Panc1 (cell line): ENCODE measurements around the gene MCF2L. TPM values are rescaled to one million over a fixed set of nuclear protein-coding genes. Genes with fewer than 3 reads are reported as not detected.

ENCODE experiments used
- ATAC-seq: fragments of 200-7000 bp; cut with Tn5 transposase; 2 replicates; pipeline ENCODE4 v1.9.1; 2020; ENCODE audit warnings: mild to moderate bottlenecking, moderate library complexity
- BruUV-seq: library from RNA; stranded (reverse); fragments of 400-500 nt; replicated peaks from 2 replicates; lab custom pipeline; 2021; lab: Mats Ljungman, UMichigan
- CTCF ChIA-PET: fragments of 300-600 bp; sonication (Branson Sonifier 250); formaldehyde crosslinking; loops from one replicate; lab custom pipeline; 2022; ENCODE audit warnings: antibody characterized with exemption; lab: Charles Lee
- POLR2A ChIA-PET: fragments of 300-600 bp; sonication (Branson Sonifier 250); formaldehyde crosslinking; loops from one replicate; lab custom pipeline; 2022; ENCODE audit warnings: antibody characterized with exemption; lab: Charles Lee
- DNase-seq: peaks from one replicate; pipeline ENCODE4 v3.0.0-alpha.2; 2010; ENCODE audit warnings: low read depth, low spot score
- H3K27ac ChIP-seq: 2 replicates; pipeline ENCODE4 v1.5.1; 2011; ENCODE audit warnings: mild to moderate bottlenecking, low read length, inconsistent platforms
- H3K27me3 ChIP-seq: fragments of 200-500 bp; sonication (Bioruptor generic); 2 replicates; pipeline ENCODE4 v1.6.0; 2014; ENCODE audit warnings: low read length, inconsistent platforms; ENCODE audit not compliant: control insufficient read depth, insufficient read depth
- H3K36me3 ChIP-seq: fragments of 200-500 bp; sonication (Bioruptor generic); 2 replicates; pipeline ENCODE4 v1.5.1; 2014; ENCODE audit warnings: inconsistent platforms, mild to moderate bottlenecking, low read length, moderate library complexity; ENCODE audit not compliant: control insufficient read depth, insufficient read depth
- H3K4me1 ChIP-seq: 2 replicates; pipeline ENCODE4 v1.5.1; 2011; ENCODE audit warnings: inconsistent platforms, mild to moderate bottlenecking, low read length, moderate library complexity; ENCODE audit not compliant: control insufficient read depth, insufficient read depth
- H3K4me3 ChIP-seq, 2 experiments: 2 replicates each; pipeline ENCODE4 v1.5.1; 2011 to 2012; ENCODE audit warnings: low read depth in 2 of 2, low read length in 2 of 2, mild to moderate bottlenecking in 2 of 2, inconsistent platforms in 1 of 2, moderate library complexity in 1 of 2
- H3K9me3 ChIP-seq: fragments of 200-500 bp; sonication (Bioruptor generic); 2 replicates; pipeline ENCODE4 v1.5.1; 2014; ENCODE audit warnings: low read depth, mild to moderate bottlenecking, inconsistent platforms, low read length, moderate library complexity; ENCODE audit not compliant: control insufficient read depth, insufficient read depth
- CTCF ChIP-seq: fragments of 450-650 bp; IDR thresholded peaks from 2 replicates; pipeline ENCODE4 v1.5.1; 2017; ENCODE audit warnings: mild to moderate bottlenecking
- POLR2AphosphoS5 ChIP-seq: IDR thresholded peaks from 2 replicates; pipeline ENCODE4 v1.6.1; 2012; ENCODE audit warnings: mild to moderate bottlenecking, low read depth, low read length, moderate library complexity
- REST ChIP-seq, 2 experiments: IDR thresholded peaks; 2 replicates each; pipeline ENCODE4 v1.6.1; 2011 to 2012; ENCODE audit warnings: low read depth in 2 of 2, control low read depth in 1 of 2, low read length in 1 of 2, mild to moderate bottlenecking in 1 of 2, moderate library complexity in 1 of 2; ENCODE audit not compliant: insufficient read depth in 1 of 2
- SIN3A ChIP-seq: IDR thresholded peaks from 2 replicates; pipeline ENCODE4 v1.6.1; 2012; ENCODE audit warnings: low read depth, mild to moderate bottlenecking, low read length, moderate library complexity, borderline replicate concordance; ENCODE audit not compliant: insufficient read depth
- TCF7L2 ChIP-seq: IDR thresholded peaks from 2 replicates; pipeline ENCODE4 v1.6.1; 2011; ENCODE audit warnings: mild to moderate bottlenecking, low read depth, low read length, inconsistent platforms
- in situ Hi-C: cut with HindIII; loops from 2 replicates; pipeline ENCODE4 v1.10.0; 2016; ENCODE audit warnings: low sequenced_read_pairs, low pct_unique_long_range_greater_than_20kb
- intact Hi-C: fragments of 100-400 bp; cut with micrococcal nuclease; formaldehyde crosslinking; loops from one replicate; pipeline ENCODE4 v1.10.0; 2022; ENCODE audit not compliant: unreplicated experiment
- total RNA-seq: library from RNA; stranded (reverse); gene quantifications from one replicate; pipeline ENCODE4 v1.2.1, GENCODE V29; 2021; ENCODE audit not compliant: unreplicated experiment

MCF2L gene
- total RNA-seq, 1 experiment from 2014 or later, result 0.57 TPM

DNA sequence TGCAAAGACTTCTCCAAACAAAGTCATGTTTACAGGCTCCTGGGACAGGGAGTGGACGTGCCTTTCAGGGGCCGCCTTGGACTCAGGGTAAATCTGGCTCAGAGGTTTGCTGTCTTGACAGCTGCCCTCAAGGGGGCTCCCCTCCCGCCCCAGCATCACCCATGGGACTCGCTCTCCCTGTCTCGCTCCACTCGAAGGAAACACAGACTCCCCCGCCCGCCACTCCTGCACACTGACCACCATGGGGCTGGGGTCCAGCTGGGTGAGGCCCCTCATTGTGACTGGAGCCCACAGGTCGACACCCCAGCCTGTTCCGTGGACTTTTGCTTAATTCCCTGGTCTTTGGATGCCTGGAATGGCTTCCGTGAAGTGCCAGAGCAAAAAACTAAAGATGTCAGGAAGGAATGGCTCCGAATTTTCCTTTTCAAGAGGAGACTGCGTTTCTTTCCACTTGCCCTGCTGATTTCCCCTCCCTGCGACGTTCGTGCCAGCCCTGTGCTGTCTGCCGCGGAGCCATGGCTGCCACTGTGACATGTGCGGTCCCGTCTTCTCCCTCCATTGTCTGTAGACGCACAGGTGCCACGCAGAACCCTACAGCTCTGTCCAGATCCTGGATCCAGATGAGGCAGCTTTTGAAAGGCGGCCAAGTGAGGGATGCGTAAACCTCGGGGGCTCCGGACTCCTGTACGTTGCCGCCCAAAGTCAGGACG lies 48.6 kb downstream of the MCF2L start:
- Histone ChIP-seq H3K27ac (no peak overlapping the region), H3K36me3 (no peaks in the 10 kb centered on the region), H3K4me1 (no peaks in the 10 kb centered on the region), H3K9me3 (no peaks in the 10 kb centered on the region), H3K27me3 (no peaks in the 10 kb centered on the region), H3K4me3 (no peak overlapping the region)
- TF ChIP-seq CTCF, result no peak
- no peak for TF ChIP-seq POLR2AphosphoS5
- TF ChIP-seq SIN3A, result no peak
- no peak for TF ChIP-seq REST (IDR thresholded peaks at IDR 0.05; ENCODE audit: insufficient read depth in 1 of 2, low read depth in 2 of 2, low read length in 1 of 2)
- TF ChIP-seq TCF7L2, result no peak
- BruUV-seq, result no TSS peak
- POLR2A ChIA-PET, result no interaction called here
- intact Hi-C loops (no loop called here), in situ Hi-C loops (no loop called here)
- DNase-seq, result no peak
- no peak for ATAC-seq
- CTCF ChIA-PET, result no interaction called here

DNA sequence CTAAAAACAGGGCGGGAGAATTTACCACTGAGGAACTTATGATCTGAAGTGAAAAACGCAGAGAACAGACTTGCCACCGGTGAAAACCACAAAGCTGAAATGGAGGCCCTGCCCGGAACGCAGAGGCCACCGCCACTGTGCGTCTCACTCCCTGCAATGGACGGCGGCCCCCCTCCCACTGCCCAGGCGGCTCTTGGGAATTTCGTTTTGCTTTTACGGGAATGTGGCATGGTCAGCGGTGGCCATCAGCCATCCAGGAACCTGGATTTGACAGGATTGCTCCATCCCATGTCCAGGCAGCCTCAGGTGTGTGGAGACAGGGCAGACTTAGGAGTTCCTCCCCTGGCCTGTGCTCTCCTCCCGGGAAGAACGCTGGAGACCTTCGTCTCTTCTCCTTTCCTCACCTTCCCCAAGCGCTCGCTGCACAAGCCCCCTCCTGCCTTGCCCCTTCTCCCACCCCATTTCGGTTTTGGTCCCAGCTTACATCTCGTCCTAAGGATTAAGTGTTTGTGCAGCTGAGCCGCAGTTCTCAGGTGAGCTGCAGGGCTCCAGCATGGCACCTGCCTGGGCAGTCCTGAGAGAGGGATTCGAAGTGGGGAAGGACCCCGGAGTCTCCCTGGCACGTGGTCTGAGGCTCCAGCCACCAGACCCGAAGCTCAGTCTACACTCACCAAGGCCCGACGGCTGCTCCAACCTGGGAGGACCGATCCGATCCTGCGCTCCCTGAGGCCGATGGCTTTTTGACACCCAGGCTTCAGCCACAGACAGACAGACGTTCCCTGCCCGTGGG lies 49.9 kb downstream of the MCF2L start:
- in situ Hi-C loops (no loop called here), intact Hi-C loops (no loop called here)
- TF ChIP-seq REST (IDR thresholded peaks at IDR 0.05; ENCODE audit: insufficient read depth in 1 of 2, low read depth in 2 of 2, low read length in 1 of 2) (no peak), CTCF (no peak), SIN3A (no peak), TCF7L2 (no peak), POLR2AphosphoS5 (no peak)
- POLR2A ChIA-PET, result no interaction called here
- CTCF ChIA-PET, result interaction anchor here (0.6 kb wide), 1 partner anchor 135 kb away, joined by 3 read pairs; no protein-coding TSS in a partner anchor
- no TSS peak for BruUV-seq
- Histone ChIP-seq H3K27ac (no peak overlapping the region), H3K27me3 (no peaks in the 10 kb centered on the region), H3K4me3 (no peak overlapping the region), H3K36me3 (no peaks in the 10 kb centered on the region), H3K9me3 (no peaks in the 10 kb centered on the region), H3K4me1 (no peaks in the 10 kb centered on the region)
- ATAC-seq, result no peak
- DNase-seq, result no peak
